TTC549 (cell line): Measurements from ENCODE around the gene LDLRAD2.

Source experiments
- FAIRE-seq: peaks from 2 replicates; lab custom pipeline; 2012; peaks lifted over from hg19 to GRCh38; lab: Jason Lieb, UNC

LDLRAD2 gene

GRCh38 chr1:21843996-21844395 lies 31.9 kb downstream of the LDLRAD2 start:
- FAIRE-seq = no peak

- FAIRE-seq = no peak
Measured at GRCh38 chr1:21845646-21846641, 33.9 kb downstream of the LDLRAD2 start.

DNA sequence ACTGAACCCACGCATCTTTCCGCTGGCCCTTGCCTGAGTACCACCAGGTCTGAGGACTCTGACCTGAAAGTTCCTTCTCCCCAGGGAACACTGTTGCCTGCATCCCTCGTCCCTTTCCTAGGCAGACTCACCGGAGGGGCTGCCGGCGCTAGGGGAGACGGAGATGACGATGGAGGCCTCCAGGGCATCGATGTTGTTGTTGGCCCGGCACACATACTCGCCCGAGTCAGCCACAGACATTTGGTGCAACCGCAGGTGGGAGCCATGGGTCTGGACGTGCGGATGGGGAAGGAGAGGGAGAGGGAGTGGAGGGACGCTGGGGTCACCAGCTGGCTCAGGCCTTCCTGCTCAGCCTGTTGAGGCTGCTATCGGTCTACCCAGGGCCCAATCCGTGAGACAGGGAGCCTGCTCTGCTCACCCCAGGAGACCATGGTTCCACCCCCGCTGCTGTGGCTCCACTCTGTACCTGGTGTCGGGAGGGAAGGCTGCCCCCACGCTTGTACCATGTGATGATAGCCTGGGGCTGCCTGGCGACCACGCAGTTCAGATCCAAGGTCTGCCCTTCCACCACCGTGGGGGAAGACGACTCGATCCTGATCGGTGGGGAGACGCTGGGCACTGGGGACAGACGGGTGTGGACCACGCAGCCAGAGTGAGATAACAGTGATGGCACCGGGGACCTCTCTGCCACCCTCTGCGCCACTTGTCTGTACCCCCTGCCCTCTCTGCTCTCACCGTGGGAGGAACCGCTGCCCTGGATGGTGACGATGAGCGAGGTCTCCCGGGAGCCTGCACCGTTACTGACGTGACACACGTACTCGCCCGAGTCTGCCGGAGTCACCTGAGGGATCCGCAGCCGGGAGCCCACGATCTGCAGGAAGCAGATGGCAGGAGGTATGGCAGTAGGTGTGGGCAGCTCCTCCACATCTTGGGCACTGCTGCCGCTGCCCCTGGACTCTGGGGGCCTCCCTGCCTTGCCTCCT lies 35.4 kb downstream of the LDLRAD2 start:
- FAIRE-seq = no peak

DNA sequence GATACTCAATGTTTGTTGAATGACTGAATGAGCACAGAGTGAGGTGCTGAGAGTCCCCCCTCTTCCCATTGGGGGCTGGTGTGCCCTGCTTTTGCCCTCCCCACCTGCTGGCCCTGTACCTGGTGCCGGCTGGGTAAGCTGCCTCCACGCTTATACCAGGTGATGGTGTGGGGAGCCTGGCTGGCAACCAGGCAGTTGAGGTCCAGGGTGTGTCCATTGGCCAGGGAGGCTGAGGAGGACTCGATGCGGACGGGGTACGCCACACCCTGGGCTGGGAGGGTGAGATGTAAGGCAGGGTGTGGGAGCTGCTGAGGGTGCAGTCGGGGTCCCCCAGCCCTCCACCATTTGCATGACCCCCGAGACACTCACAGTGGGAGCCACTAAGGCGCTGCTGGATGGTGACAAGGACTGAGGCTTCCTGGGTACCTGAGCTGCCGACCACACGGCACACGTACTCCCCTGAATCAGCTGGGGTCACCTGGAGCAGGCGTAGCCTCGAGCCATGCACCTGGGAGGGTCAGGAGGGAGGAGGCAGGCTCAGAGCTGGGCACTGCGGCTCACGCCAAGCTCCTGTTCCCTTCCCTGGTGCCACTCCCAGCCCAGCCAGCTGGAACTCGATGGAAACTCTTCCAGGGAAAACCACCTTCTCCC lies 36.6 kb downstream of the LDLRAD2 start:
- FAIRE-seq = no peak

- FAIRE-seq = no peak
Measured at GRCh38 chr1:21849909-21850576, 38.0 kb downstream of the LDLRAD2 start.

GRCh38 chr1:21851430-21852250 lies 39.6 kb downstream of the LDLRAD2 start:
- no peak for FAIRE-seq

- no peak for FAIRE-seq
Measured at GRCh38 chr1:21852282-21853130, 40.4 kb downstream of the LDLRAD2 start.

DNA sequence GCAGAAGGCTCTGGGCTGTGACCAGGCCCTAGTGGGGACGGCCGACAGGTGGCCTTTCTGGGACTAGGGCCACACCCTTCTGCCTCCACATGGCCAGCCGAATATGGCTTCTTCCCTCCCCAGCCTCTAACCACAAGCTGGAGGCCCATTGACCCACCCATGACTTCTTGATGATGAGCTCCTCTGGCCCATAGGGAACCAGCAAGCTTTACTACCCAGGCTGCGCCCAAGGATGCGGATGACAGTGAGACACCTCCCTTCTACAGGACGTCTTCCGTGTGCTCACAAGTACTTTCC lies 41.0 kb downstream of the LDLRAD2 start:
- no peak for FAIRE-seq

- no peak for FAIRE-seq
Measured at GRCh38 chr1:21854090-21854750, 42.2 kb downstream of the LDLRAD2 start.

DNA sequence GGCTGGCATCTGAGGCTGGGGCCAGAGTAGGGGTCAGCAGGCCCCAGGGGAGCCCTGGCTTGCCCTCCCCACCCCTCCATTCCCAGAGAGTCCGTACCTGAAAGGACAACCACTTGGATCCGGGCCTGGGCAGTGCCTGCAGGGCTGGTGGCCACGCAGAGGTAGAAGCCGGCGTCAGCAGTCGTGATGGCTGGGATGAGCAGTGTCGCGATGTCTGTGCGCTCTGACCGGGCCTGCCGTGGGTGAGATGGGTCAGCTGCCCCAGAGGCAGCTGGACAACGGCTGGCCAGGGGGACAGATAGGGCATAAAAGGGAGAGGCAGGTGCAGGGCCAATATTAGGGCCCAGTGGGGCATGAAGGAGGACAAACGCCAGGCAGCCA lies 42.7 kb downstream of the LDLRAD2 start:
- no peak for FAIRE-seq

DNA sequence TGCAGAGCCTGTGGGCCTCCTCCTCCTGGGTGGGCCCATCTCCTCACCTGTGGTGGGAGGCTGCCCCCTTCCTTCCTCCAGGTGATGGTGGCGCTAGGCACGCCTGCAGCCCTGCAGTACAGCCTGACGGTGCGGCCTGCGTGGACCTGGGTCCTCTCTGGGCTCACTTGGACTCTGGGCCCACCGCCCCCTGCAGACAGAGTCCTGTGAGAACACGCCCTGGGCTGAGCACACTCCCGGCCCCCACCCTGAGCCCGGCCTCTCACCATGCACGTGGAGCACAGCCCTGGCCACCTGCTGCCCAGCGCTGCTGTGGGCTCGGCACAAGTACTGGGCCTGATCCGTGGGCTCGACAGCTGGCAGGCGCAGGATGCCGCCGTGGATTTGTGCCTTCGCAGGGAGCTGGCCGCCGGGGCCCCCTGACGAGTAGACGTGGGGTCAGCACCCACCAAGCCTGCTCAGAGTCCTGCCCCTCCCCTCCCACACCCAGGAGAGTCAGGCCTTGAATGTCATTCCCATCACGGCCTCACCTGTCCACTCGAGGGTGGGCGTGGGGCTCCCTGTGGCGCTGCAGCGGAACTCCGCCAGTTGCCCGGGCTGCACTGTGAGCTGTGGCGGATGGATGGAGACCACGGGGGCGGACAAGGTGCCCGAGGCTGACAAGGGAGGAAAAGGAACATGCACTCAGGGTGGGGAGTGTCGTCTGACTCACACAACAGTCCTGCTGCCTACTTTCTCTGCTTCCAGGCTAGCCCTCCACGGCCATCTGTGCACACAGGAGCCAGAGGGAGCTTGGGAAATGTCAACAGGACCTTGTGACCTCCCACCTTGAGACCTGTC lies 43.4 kb downstream of the LDLRAD2 start:
- FAIRE-seq = no peak

GRCh38 chr1:21857142-21857839 lies 45.2 kb downstream of the LDLRAD2 start:
- FAIRE-seq = no peak

DNA sequence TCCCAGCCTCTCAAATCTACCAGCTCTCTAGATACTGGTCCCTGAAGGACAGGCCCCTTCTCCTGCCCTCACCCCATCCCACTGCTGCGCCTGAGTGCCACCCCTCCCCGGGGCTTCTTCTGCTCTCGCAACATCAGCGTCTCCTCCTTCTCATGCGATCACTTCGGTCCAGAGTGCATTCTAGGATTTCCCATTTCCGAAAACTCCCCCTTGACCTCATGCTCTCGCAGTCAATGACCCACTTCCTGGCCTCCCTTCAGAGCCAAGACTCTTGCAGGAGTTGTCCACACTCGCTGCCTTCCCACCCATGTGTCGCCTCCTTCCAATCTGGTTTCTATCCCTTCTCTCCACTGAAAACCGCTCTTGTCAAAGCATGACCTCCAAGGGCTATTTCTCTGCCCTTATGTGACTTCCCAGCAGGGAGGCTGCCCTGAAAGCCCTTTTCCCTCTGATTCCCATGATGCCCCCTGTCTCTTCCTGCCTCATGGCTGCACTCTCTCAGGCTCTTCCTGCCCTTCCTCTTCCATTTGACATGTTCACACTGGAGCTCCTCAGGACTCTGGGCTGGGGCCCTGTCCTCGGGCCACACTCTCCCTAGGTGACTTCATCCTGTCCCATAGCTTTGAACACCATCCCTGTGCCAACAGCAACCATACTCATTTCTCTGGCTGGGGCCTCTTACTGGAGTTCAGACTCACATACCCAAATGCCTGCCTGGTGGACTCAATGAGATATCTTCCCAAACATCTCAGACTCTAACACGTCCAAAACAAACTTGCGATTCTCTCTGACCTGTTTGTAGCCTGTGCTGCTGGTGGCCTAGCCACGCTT lies 46.0 kb downstream of the LDLRAD2 start:
- no peak for FAIRE-seq

DNA sequence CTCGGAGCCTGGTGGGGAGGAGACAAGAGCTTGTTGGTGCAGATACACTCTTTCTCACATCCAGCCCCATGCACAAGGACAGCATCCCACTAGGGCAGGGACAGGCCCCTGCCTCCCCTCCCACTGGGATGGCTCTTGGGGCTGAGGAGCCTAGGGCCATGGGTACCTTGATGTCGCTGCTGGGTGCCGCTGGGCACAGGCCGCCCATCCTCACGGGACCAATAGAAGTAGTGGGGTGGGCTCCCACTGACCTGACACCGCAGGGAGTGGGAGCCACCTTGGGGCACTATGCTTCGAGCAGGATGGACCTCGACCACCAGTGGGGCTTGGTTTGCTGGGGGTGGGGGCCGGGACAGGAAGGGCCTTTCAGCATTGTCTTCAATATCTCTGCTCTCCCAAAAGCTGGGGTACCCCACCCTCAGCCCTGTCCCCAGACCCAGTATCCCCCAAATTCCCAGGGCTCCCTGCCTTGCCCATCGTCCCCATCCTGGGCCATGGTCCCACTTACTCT lies 47.7 kb downstream of the LDLRAD2 start:
- FAIRE-seq = no peak

DNA sequence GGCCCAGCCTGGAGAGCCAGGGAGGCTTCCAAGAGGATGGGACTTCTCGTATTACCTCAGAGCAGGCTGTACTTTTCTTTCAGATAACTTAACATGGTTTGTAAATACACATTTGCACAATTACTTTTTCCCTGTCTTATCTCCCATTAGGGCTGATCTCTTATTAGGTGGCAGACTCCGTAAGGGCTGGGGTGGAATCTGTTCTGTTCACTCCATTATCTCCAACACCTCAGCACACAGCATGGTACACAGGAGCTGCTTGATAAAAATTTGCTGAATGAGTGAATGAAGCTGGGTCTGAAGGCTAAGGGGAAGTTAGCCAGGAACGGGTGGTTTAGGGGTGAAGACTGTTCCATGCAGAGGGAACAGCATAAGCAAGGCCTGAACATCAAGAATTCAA lies 48.9 kb downstream of the LDLRAD2 start:
- FAIRE-seq = no peak

- no peak for FAIRE-seq
Measured at GRCh38 chr1:21861602-21862429, 49.8 kb downstream of the LDLRAD2 start.
